ELR (cell line): ENCODE measurements around the gene HRCT1.
"Not testable (repeated sequence)": the region's sequence is repeated elsewhere in the genome, so short reads cannot be mapped to it uniquely, and the experiment has no call there.

Source experiments
- DNase-seq: peaks from one replicate; pipeline ENCODE4 v3.0.0-alpha.2; 2015; ENCODE audit warnings: low read depth

Gene HRCT1

DNA sequence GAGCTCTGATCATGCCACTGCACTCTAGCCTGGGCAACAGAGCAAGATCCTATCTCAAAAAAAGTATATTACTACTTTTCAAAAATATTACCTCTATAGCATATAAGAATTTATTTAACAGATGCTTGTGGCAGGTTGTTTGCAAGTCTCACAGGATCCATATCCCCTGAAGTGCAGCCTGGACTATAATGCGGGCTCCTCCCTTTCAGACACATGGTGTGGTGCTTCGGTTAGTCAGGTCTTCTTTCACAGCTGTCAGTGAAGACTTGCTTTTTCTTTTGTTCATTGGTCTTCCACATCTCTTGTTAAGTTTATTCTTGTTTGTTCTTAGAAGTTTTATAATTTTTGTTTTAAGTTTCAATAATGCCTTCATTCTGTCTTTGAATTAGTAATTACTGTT lies 9.4 kb upstream of the HRCT1 start:
- DNase-seq, result no peak

GRCh38 chr9:35897376-35898099 lies 8.5 kb upstream of the HRCT1 start:
- not testable (repeated sequence) for DNase-seq

DNA sequence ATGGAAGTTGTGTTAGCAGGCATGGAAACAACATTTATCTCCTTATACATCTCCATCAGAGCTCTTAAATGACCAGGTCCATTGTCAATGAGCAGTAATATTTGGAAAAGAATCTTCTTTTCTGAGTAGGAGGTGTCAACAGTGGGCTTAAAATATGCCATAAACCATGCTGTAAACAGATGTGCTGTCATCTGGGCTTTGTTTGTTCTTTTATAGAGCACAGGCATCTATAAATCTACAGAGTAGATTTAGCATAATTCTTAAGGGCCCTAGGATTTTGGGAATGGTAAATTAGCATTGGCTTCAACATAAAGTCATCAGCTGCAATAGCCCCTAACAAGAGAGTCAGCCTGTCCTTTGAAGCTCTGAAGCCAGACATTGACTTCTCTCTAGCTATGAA lies 7.7 kb upstream of the HRCT1 start:
- DNase-seq, result no peak

- DNase-seq, result no peak
Measured at GRCh38 chr9:35899021-35899420, 7.0 kb upstream of the HRCT1 start.

GRCh38 chr9:35903049-35903448 lies 3.0 kb upstream of the HRCT1 start:
- DNase-seq, result peak; percentile 68

DNA sequence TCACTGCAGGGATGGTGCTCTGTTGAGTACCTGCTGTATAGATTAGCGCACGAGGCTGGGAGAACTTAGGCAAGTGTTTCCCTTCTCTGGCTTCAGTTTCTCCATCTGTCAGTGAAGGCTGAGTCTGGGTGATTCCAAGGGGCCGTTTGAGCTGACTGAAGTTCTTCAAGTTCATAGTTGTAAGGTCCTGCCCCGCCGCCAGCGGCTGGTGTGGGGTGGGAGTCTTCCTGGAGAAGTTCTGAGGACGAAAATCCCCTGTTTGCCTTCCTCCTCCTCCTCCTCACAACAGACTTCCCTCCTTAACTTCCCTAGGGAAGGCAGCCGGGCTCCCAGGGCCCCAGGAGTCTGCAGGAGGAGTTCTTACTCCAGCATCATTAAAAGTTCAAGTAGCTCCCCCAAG lies 1.7 kb upstream of the HRCT1 start:
- no peak for DNase-seq

DNA sequence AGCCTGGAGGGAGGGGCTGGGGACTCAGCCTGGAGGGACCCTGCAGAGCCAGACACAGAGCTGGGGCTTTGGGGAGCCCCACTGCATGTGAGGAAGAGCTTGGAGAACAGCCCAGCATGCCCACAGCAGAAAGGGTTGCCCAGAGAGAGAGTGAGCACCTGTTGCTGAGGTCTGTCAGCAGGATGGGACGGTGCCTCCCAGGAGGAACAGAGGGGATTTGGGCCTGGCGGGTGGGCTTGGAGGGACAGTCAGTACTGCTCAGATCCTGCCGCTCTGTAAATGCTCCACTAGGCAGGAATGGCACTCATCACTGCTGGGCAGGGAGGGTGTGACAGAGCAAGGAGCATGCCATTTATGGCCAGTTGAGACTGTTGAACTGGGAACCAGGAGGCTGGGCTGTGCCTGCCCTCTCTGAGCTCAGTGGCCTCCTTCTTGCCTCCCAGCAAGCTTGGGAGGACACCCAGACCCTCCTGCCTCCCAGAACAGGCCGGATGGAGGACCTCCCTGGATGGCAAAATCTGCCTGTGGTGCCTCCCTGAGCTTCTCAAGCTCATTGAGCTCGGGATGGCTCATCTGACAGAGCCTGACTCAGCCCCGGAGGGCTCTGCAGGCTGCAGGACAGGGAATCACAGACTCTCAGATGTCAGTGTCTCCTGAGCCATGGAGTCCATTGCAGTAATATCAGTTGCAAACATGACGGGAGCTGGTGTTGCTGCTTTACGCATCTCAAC lies 786 bp upstream of the HRCT1 start:
- peak; percentile 86 for DNase-seq

DNA sequence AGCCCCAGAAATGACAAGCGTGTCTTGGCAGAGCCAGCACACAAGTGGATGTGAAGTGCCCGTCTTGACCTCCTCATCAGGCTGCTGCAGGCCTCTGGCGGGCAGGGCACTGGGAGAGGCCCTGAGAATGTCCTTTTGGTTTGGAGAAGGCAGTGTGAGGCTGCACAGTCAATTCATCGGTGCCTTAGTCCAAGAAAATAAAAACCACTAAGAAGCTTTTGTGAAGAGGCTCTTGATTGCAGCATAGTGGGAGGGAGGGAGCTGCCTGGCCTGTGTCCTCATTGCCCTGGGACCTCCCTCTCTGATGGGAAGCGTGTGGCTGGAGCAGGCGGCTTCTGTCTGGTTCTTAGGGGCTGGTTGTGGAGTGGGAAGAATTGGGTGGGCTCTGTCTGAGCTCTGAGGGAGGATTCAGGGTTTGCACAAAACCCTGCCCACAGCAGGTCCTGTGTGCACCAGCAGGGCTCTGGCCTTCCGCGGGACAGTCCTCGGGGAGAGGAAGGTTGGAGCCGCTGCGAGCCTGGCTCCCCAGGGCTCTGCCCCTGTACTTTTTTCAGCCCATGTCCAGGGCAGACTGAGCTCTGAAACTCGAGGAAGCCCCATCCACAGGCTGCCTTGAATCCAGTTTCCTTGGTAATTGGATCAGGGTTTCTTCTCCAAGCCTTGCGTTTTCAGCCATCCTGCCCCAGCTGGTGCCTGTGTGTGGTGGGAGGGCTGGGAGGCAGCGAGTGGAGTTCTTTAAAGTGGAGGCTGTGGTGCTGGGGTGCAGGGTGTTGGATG lies 1.1 kb downstream of the HRCT1 start:
- DNase-seq, result peak; percentile 51

DNA sequence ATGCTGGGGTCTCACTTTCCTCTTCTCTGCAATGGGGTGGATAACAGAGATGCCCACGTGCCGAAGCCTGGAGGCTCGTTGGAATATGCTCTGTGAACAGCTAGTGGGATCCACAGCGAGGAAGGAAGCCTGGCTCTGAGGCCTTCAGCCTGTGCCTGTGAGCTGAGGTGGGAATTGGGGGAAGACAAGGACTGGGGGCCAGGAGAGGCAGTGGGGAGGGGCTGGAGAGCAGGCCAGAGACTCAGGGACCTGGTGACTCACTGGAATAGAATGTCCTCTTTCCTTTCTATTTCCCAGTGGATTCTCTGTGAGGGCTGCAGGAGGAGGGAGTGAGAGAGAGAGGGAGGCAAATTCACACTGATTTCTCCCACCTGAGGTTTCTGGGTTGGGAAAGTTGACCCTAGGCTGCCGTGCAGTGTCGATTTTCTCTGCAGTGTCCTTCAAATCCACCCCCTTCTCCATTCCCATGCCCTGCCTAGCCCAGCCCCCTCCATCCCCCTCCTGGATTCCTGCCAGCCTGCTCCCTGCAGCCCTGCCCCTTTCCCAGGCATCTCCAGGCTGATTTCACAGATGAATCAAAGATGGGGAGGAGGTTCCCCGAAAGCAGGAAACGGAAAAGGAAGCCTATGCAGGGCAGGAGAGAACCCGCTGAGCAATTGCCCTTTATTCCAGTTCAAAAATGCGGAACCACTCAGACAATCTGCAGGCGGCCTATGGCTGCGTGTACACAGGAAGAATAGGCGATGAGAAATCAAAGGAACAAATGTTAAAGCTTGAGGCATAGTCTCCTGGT lies 1.9 kb downstream of the HRCT1 start:
- DNase-seq, result peak; percentile 94

DNA sequence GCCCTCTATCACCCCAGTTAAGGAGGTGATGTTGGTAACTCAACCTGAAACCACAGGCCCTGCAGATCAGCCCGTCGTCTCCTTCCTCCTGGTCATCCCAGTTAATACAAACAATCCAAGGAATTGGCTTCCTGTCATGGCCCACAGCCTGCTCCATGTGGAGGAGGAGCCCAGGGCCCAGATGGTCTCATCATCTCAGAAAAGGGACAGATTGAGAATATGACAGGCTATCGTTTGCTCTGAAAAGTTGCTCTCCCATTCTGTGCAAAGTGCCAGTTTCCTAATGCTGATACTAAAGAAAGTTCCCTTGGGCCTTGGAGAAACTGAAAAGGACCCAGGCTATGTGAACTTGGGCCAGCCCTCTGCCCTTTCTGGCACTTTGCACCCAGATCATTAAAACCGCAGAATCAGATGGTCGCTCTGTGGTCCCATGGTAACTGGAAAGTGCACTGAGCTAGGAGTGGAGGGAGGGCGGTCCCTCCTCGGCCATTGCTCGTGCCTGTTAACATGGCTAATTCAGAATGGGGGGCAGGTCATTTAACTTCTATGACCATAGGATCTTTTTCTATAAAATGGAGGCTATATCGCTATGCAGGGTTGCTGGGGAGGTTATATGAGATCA lies 2.6 kb downstream of the HRCT1 start:
- DNase-seq, result peak; percentile 77

GRCh38 chr9:35909274-35909673 lies 3.3 kb downstream of the HRCT1 start, which contains the start of gene SPAAR:
TSS of gene SPAAR (plus strand) at chr9:35909490. CDS start at chr9:35910464, 974 bp downstream.
- no peak for DNase-seq

DNA sequence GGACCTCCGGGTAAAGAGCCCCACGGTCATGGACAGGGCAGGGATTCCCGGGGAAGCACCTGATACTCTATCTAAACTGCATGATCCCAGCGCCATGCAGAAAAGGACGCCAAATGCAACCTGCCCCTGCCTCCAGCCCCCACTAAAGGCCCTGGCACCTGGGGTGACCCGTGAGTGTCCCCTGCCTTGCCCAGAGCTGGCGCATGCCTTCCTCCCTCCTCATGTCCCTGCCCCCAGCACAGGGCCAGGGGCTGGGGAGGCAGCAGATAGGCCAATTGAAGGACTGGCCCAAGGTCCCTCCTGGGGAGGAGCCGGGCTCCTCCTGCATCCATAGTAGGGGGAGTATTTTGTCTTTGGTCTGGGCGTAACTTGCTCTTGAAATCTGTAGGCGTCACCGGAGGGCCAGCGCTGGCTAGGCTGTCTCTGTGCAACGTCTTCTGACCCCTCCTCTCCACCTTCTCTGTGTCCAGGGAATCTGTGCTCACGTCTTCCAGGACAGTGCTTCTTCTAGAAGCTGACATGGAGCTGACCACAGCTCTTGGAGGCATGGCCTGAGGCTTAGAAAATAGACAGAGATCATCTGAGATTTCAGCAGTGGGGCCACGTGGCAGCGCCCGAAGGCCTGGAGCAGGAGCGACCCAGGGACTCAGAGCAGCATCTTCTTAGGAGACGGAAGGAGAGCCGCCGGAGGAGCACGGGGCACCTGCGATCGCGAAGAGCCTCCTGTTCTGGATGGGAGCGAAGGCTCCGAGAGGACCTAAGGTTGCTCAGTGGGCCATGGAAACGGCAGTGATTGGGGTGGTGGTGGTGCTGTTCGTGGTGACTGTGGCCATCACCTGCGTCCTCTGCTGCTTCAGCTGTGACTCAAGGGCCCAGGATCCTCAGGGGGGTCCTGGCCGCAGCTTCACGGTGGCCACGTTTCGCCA lies 3.9 kb downstream of the HRCT1 start:
- DNase-seq, result no peak

DNA sequence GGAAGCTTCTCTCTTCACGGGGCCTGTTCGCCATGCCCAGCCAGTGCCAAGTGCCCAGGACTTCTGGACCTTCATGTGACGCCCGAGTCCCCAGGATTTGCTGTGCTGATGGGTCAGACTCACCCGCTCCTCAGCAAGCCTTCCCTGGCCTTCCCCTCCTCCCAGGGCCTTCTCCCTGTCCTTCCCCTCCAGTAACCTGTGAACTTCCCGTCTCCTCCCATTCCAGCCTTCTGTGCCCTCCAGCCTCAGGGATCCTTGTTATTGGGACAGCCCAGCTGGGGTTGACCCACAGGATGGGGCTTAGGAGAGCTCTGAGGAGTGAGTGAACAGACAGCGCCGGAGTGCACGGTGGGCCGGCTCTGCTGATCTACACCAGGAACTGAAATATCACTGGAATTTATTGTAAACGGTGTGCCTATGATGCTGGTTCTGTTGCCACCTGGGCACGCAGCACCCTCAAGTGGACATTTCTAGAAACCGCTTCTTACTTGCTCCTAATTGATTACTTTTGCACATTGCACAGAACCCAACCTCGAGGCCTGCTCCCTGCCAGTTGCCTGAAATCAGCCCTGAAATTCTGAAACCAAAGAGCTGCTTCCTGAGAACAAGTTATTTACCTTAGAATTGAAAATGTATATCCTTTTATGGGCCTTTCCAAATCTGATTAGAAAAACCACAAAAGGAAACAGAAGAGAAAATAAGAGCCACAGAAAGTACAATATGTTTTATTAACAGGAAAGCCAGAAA lies 4.8 kb downstream of the HRCT1 start:
- DNase-seq, result peak; percentile 74

GRCh38 chr9:35911690-35912089 lies 5.7 kb downstream of the HRCT1 start:
- no peak for DNase-seq

DNA sequence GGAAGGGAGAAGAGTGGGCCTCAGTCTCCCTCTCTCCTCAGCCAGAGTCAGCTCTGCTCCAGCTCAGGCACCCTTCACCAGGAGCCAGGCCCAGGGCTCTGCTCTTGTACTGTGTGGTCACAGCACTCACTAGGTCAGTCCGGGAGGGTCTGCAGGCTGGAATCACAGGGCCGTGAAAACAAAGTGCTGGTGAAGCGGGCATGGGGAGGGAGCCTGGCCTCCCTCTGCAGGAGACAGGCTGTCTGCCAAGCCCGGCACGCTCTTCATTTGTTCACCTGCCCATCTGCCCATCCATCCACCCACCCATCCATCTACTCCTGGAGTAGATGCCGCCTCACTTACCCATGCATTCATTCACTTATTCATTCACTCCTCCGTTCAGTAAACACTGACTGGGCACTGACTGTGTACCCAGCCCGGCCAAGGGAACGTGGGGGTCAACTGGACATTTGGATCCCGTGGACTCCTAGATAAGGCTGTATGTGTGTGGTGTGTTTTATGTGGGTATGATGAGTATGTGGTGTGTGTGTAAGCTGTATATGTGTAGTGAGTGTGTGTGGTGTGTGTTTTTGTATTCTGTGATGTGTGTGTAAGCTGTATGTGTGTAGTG lies 6.9 kb downstream of the HRCT1 start:
- no peak for DNase-seq

DNA sequence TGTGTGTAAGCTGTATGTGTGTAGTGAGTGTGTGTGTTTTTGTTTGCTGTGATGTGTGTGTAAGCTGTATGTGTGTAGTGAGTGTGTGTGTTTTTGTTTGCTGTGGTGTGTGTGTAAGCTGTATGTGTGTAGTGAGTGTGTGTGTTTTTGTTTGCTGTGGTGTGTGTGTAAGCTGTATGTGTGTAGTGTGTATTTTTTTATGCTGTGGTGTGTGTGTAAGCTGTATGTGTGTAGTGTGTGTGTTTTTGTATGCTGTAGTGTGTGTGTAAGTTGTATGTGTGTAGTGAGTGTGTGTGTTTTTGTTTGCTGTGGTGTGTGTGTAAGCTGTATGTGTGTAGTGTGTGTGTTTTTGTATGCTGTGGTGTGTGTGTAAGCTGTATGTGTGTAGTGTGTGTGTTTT lies 7.4 kb downstream of the HRCT1 start:
- DNase-seq, result not testable (repeated sequence)

GRCh38 chr9:35914301-35914807 lies 8.4 kb downstream of the HRCT1 start:
- peak; percentile 43 for DNase-seq

DNA sequence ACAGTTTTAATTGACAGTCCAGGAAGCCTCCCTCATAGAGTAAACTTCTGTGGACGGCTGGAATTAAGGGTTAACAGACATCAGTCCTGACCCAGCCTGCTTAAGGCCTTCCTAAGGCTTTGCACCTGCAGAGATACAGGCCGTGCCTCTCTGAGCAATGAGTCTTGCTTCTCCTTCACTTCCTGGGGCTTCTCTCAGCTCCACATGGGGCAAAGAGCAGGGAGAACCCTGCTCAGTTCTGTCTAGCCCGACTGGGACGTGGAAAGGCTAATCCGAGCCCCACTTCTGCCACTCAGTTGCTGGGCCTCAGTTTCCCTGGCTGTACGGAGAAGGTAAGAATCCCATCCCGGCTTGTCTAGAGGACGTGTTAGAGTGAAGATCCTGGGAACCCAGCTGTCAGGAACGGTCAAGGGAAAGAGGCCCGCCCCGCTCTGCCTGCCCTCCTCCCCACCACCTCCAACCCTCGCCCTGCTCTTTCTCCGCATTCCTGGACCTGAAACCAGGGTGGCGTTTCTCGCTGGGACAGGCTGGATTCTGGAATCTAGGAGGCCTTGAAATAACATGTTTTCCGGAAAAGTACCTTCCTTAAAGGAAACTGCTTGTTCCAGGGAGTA lies 9.8 kb downstream of the HRCT1 start:
- no peak for DNase-seq

DNA sequence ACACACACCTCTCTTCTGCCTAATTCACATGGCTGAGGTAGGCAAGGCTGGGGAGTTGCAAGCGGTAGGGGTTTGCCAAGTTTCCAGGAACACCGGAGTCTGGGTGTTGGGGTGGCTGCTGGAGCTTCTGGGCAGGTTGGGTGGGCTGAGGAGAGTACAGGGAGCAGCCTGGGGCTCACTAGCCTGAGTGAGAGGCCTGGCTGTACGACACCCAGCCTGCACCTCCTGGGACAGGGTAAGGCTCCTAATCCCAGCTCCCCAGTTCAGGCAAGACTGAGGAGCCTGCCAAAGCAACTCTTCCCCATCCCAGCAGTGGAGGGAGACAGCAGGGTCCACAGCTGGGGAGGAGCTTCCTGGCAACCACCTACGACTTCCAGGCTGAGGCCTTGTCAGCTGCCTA lies 11.3 kb downstream of the HRCT1 start:
- no peak for DNase-seq
